Glomerular endothelial cell (primary cell): ENCODE data around the gene FGF14. TPM values are rescaled to one million over a fixed set of nuclear protein-coding genes. Genes with fewer than 3 reads are reported as not detected.

Source experiments
- DNase-seq: peaks from one replicate; pipeline ENCODE4 v3.0.0-alpha.2; 2011; ENCODE audit warnings: low read depth, low spot score; ENCODE audit errors: extremely low read depth
- total RNA-seq: library from RNA; depleted of rRNA; stranded (reverse); fragments of >200 nt; gene quantifications from 2 replicates; pipeline ENCODE4 v1.2.3, GENCODE V29; 2015

Gene FGF14
- total RNA-seq, 1 donor from 2014 or later = 0.06 TPM

GRCh38 chr13:101751488-101751887 lies 650.4 kb downstream of the FGF14 start:
- peak; percentile 70 for DNase-seq

DNA sequence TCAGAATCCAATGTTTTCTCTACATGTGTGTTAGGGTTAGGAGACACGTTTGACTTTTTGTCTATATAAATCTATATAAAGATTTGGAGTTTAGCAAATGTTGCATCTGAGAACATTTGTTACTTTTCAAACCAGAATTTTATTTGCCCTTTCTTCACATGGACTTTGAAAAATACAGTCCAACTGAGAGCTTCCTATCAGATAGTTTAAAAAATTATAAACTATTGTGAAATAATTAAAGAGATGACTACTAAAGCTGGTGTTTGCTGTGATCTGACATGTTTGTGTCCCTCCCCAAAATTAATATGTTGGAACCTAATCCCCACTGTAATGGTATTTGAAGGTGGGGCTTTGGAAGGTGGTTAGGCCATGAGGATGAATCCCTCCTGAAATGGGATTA lies 652.3 kb downstream of the FGF14 start:
- DNase-seq = no peak

DNA sequence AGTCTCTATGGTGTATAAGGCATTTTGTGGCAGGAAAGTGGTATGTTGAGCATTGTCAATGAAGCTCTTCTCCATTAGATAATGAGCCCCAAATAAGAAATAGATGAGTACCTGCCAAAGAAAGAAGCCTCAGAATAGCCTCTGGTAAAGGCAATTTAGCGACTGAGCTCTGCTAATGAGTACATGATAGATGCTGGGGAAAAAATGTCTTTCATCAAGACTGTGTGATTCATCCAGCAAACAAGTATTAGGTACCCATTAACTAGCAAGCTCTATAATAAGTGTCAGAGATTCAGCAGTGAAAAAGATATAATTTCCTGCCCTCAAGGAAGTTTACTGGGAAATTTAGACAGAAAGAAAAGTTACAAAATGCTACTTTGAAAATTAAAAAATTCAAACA lies 654.8 kb downstream of the FGF14 start:
- DNase-seq = no peak

DNA sequence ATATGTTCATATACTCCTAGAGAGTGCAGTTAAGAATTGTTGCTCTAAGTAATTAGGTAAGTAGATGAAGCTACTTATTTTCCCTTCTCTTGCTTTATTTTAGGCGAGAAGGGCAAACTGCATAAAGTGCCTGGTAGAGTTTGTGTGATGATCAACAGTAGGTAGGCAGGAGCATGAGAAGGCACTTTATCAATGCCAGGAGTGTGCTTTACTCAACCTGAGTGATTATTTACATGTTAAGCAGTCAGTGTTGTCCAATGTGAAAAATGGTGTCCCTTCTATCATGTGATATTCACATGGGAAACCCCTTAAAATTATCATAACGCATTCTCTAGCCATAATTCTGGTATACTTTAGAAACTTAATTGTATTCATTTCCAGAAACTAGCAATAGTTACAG lies 655.3 kb downstream of the FGF14 start:
- no peak for DNase-seq

DNA sequence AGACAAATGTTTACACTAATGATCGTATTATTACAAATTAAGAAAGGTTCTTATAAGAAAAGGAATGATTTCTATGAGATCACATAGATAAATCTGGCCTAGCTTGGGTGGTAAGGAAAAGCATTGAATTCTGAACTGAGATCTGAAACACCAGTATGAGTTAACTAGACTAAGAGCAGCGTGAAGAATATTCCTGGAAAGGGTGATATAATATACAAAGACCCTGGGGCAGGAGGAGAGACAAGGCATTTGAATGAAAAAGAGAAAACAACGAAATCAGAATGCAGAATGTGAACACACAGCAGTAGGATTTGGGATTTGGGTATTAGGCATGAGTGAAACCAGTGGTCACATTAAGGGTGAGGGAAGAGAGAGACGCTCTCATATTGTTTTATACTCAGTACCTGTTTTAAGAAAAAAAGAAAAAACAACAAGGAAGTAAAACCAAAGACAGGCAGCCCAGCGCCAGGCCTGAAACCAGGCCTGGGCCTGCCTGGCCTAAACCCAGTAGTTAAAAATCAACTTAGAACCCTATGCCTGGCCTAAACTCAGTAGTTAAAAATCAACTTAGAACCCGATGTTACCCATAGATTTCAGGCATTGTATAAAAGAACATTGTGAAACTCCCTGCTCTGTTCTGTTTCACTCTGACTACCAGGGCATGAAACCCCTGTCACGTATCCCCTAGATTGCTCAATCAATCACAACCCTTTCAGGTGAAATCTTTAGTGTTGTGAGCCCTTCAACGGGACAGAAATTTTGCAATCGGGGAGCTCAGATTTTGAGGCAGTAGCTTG lies 662.3 kb downstream of the FGF14 start:
- DNase-seq = no peak

- no peak for DNase-seq
Observed at GRCh38 chr13:101738336-101738735, 663.5 kb downstream of the FGF14 start.

GRCh38 chr13:101736566-101736965 lies 665.3 kb downstream of the FGF14 start:
- DNase-seq = no peak

GRCh38 chr13:101730420-101731000 lies 671.3 kb downstream of the FGF14 start:
- DNase-seq = no peak

GRCh38 chr13:101728615-101729014 lies 673.2 kb downstream of the FGF14 start:
- DNase-seq = no peak

DNA sequence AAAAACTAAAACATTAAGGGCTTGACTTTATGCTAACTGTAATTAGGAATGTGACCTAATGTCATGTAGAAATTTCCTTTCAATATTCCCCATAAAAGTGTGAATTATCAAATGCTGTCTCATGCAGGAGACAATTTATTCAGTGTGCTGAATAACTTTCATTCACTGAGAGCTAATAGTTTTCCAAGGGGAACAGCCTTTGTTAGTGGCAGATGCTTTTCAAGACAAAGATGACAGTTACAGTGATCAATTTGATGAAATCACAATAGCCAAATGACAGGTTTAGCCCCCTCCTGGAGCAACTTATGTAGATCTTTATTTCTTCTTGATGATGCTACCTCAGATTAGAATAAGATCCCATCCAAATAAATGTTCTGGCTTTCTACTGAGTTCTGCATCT lies 673.8 kb downstream of the FGF14 start:
- DNase-seq = no peak

- no peak for DNase-seq
Observed at GRCh38 chr13:101727118-101727517, 674.7 kb downstream of the FGF14 start.

DNA sequence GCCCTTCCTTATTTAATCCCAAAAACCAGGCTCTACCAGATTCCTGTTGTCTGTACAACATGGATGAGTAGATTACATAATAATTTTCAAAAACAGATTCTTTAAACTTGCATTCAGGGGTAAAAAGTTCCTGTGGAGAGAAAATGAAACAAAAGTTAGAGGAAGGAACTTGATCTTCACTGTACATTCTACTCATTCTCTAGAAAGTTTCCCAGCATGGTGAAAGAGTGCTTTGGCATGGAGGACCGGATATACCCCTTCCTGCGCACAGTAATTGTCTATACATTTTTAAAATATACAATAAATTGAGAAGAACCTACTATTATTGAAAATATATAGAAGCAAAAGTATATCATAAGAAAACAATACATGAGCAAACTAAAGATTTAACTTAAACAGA lies 675.2 kb downstream of the FGF14 start:
- DNase-seq = no peak

DNA sequence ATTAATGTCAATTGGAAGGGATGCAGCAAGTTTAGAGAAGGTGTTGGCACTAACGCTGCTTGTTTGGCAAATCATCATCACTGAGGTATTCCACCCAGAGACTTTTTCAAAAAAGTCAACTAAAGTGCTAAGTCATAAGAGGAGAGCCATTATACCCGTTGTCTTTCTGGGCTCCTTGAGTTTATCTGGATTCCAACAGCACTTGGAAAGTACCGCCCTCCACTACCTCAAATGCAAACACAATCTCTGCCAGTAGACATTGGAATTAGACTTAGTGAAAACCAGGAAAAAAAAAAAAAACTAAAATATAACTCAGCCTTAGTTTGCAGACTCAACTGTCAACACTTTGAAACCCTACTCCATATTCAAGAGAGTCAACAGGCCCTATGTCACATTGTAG lies 683.4 kb downstream of the FGF14 start:
- DNase-seq = no peak

DNA sequence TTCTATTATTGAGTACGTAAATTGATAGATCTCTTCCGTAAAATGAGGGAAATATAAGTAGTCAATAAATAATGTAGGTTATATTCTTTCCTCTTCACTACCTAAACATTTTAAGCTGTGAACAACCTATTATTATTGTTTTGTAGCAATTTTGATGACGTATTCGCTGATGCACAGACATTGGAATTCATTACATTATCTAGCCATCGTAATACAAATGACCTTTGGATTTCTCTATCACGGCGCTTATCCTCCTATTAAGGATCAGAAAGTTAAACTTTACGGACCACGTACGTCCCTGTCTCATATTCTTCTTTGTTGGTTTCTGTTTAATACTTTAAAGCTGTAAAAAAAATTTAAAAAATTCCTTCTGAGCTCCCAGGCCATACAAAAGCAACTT lies 684.5 kb downstream of the FGF14 start:
- no peak for DNase-seq

DNA sequence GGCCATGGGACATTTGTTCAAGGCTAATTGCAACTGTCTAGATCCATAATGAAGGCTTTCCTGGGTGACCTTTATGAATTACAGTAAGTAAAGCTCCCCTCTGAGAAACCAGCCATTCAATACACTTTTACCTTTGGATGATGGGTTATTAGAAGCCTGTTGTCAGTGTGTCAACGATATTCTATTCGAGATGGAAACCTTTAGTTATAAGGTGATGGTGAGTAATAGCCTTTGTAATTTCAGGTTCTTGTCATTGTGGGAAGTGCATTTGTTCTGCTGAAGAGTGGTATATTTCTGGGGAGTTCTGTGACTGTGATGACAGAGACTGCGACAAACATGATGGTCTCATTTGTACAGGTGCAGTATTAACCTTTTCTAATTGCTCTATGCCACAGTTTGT lies 687.7 kb downstream of the FGF14 start:
- no peak for DNase-seq

DNA sequence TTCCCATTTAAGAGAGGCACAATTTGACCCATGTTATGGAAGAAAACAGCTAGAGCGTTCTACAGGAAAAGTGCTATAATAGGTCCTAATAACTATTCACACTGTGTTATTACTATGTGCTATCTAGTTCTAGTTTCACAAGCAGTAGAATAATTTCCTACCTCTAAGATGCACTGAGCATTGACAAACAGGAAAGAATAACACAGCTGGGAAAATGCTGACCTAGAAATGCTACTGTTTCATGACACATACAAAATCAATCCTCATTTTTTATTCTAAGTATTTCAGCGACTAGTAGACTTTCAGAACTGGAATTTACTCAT lies 689.9 kb downstream of the FGF14 start:
- no peak for DNase-seq

- no peak for DNase-seq
Observed at GRCh38 chr13:101711307-101712025, 690.4 kb downstream of the FGF14 start.

DNA sequence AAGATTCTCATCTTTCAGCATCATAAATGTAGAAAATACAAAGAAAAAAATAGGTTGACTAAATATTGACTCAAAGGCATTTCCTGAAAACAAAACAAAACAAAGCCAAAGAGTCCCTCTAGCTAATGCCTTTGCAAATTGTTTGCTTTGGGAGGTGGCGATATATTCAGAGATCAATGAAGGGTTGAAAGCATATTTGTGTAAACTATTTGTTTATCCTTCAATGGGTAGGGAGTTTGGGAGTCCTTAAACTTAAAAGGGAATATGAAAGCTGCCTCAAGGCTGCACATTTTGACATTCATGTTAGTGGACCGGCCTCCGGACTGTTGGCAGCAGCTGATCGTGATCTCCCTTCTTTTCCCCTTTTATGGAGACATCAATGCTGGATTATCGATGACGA lies 691.9 kb downstream of the FGF14 start:
- DNase-seq = no peak

DNA sequence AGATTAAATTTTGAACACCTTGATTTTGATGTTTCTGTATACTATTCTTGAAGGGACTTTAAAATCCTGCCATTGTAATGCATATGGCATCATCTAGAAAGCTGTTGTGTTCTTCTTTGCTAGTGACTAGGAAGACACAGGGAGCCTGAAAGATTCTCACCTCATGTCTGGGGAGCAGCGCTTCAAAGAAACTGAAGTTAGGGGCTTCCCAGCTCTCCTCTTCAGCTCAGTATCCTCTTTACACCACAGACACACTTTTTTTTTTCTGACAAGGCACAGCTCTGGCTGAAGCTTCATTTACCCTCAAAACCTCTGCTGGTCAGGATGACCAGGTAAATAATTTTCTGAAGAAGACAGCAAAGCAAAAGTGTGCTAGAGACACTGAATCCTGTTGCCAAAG lies 693.7 kb downstream of the FGF14 start:
- no peak for DNase-seq

DNA sequence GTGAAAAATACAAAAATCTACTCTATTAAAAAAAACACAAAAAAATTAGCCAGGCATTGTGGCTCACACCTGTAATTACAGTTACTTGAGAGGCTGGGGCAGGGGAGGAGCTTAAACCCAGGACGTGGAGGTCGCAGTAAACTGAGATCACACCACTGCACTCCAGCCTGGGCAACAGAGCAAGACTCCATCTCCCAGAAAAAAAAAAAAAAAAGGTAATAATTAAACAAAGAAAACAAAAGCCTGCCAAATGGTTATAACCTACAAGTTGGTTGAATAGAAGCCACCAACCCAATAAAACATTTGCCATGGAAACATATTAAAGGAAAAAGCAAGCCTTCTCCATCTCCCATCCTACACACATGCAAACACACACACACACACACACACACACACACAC lies 694.2 kb downstream of the FGF14 start:
- no peak for DNase-seq

- DNase-seq = peak; percentile 10
Observed at GRCh38 chr13:101706651-101707050, 695.2 kb downstream of the FGF14 start.

- no peak for DNase-seq
Observed at GRCh38 chr13:101703838-101704237, 698.0 kb downstream of the FGF14 start.
